ENCODE results near the gene ACBD4.

Gene ACBD4

GRCh38 chr17:45135192-45135977 lies at the start of gene ACBD4:
TSS of gene ACBD4 (plus strand) at chr17:45135687. CDS start at chr17:45136145, 458 bp downstream.
- DNase-seq (ENCODE audit: insufficient read length, low spot score), result peak; percentile 97
- peak; percentile 21 for FAIRE-seq
- peak; percentile 100 for TF ChIP-seq CTCF (IDR thresholded peaks at IDR 0.05; ENCODE audit: insufficient read depth, missing control alignments)

- TF ChIP-seq CTCF (IDR thresholded peaks at IDR 0.05; ENCODE audit: insufficient read depth, missing control alignments), result no peak
- FAIRE-seq, result no peak
- no peak for DNase-seq (ENCODE audit: insufficient read length, low spot score)
Measured at GRCh38 chr17:45086391-45086790, 49.1 kb upstream of the ACBD4 start.

GRCh38 chr17:45086865-45087503 lies 48.5 kb upstream of the ACBD4 start:
- TF ChIP-seq CTCF (IDR thresholded peaks at IDR 0.05; ENCODE audit: insufficient read depth, missing control alignments), result no peak
- FAIRE-seq, result no peak
- no peak for DNase-seq (ENCODE audit: insufficient read length, low spot score)

GRCh38 chr17:45087504-45087975 lies 47.9 kb upstream of the ACBD4 start:
- no peak for FAIRE-seq
- no peak for TF ChIP-seq CTCF (IDR thresholded peaks at IDR 0.05; ENCODE audit: insufficient read depth, missing control alignments)
- no peak for DNase-seq (ENCODE audit: insufficient read length, low spot score)

- FAIRE-seq (no peak), DNase-seq (ENCODE audit: insufficient read length, low spot score) (no peak)
- TF ChIP-seq CTCF (IDR thresholded peaks at IDR 0.05; ENCODE audit: insufficient read depth, missing control alignments), result no peak
Measured at GRCh38 chr17:45087978-45088377, 47.5 kb upstream of the ACBD4 start.

GRCh38 chr17:45088741-45089140 lies 46.7 kb upstream of the ACBD4 start:
- no peak for TF ChIP-seq CTCF (IDR thresholded peaks at IDR 0.05; ENCODE audit: insufficient read depth, missing control alignments)
- DNase-seq (ENCODE audit: insufficient read length, low spot score) (no peak), FAIRE-seq (no peak)

- no peak for TF ChIP-seq CTCF (IDR thresholded peaks at IDR 0.05; ENCODE audit: insufficient read depth, missing control alignments)
- no peak for FAIRE-seq
- DNase-seq (ENCODE audit: insufficient read length, low spot score), result peak; percentile 0
Measured at GRCh38 chr17:45090711-45091110, 44.8 kb upstream of the ACBD4 start.
